ENCODE data around the gene SPRTN.

Gene SPRTN

GRCh38 chr1:231335663-231336602, 2.2 kb upstream of the SPRTN start:
- in situ Hi-C loops (cut with MboI; ENCODE audit: low sequenced_read_pairs): no loop called here

- in situ Hi-C loops (cut with MboI; ENCODE audit: low sequenced_read_pairs): no loop called here
These were observed 1.0 kb upstream of the SPRTN start for GRCh38 chr1:231337043-231337471.

- in situ Hi-C loops (cut with MboI; ENCODE audit: low sequenced_read_pairs): no loop called here
These were observed 422 bp upstream of the SPRTN start, which contains the start of gene EXOC8 for GRCh38 chr1:231337472-231338269. Gene EXOC8 (minus strand): TSS chr1:231337852. CDS start chr1:231337745, 107 bp downstream.

- in situ Hi-C loops (cut with MboI; ENCODE audit: low sequenced_read_pairs): loop anchor here (10.0 kb wide), 1 partner anchor 244 kb away; no protein-coding TSS in a partner anchor
These were observed 2.4 kb downstream of the SPRTN start for GRCh38 chr1:231340328-231341013.

GRCh38 chr1:231347961-231348360, 9.9 kb downstream of the SPRTN start:
- in situ Hi-C loops (cut with MboI; ENCODE audit: low sequenced_read_pairs): loop anchor here (10.0 kb wide), 1 partner anchor 237 kb away; no protein-coding TSS in a partner anchor

GRCh38 chr1:231348442-231348841, 10.3 kb downstream of the SPRTN start:
- in situ Hi-C loops (cut with MboI; ENCODE audit: low sequenced_read_pairs): loop anchor here (10.0 kb wide), 1 partner anchor 236 kb away; no protein-coding TSS in a partner anchor

- in situ Hi-C loops (cut with MboI; ENCODE audit: low sequenced_read_pairs): loop anchor here (10.0 kb wide), 1 partner anchor 236 kb away; no protein-coding TSS in a partner anchor
These were observed 10.8 kb downstream of the SPRTN start for GRCh38 chr1:231348856-231349255.

- in situ Hi-C loops (cut with MboI; ENCODE audit: low sequenced_read_pairs): no loop called here
These were observed 13.7 kb downstream of the SPRTN start for GRCh38 chr1:231351816-231352215.

- in situ Hi-C loops (cut with MboI; ENCODE audit: low sequenced_read_pairs): no loop called here
These were observed 15.0 kb downstream of the SPRTN start for GRCh38 chr1:231353086-231353485.

- in situ Hi-C loops (cut with MboI; ENCODE audit: low sequenced_read_pairs): no loop called here
These were observed 16.4 kb downstream of the SPRTN start for GRCh38 chr1:231354330-231355020.

- in situ Hi-C loops (cut with MboI; ENCODE audit: low sequenced_read_pairs): no loop called here
These were observed 17.1 kb downstream of the SPRTN start for GRCh38 chr1:231355171-231355570.

GRCh38 chr1:231357187-231357772, 19.2 kb downstream of the SPRTN start:
- in situ Hi-C loops (cut with MboI; ENCODE audit: low sequenced_read_pairs): no loop called here

- in situ Hi-C loops (cut with MboI; ENCODE audit: low sequenced_read_pairs): no loop called here
These were observed 19.8 kb downstream of the SPRTN start for GRCh38 chr1:231357831-231358354.

- in situ Hi-C loops (cut with MboI; ENCODE audit: low sequenced_read_pairs): no loop called here
These were observed 21.0 kb downstream of the SPRTN start for GRCh38 chr1:231359113-231359512.

GRCh38 chr1:231362325-231362724, 24.2 kb downstream of the SPRTN start:
- in situ Hi-C loops (cut with MboI; ENCODE audit: low sequenced_read_pairs): no loop called here

- in situ Hi-C loops (cut with MboI; ENCODE audit: low sequenced_read_pairs): no loop called here
These were observed 25.5 kb downstream of the SPRTN start for GRCh38 chr1:231363624-231364023.

GRCh38 chr1:231364192-231364591, 26.1 kb downstream of the SPRTN start:
- in situ Hi-C loops (cut with MboI; ENCODE audit: low sequenced_read_pairs): no loop called here

- in situ Hi-C loops (cut with MboI; ENCODE audit: low sequenced_read_pairs): no loop called here
These were observed 31.2 kb downstream of the SPRTN start for GRCh38 chr1:231369282-231369681.

- in situ Hi-C loops (cut with MboI; ENCODE audit: low sequenced_read_pairs): no loop called here
These were observed 34.4 kb downstream of the SPRTN start for GRCh38 chr1:231372501-231372900.

Data from HL-60/S4 treated with phorbol 12-myristate 13-acetate at 8.2 ng/mL for 4 days and 3 days (cell line).